Amniotic epithelial cell (primary cell): ENCODE measurements around the gene ESPN.
"Not testable (repeated sequence)": the region's sequence is repeated elsewhere in the genome, so short reads cannot be mapped to it uniquely, and the experiment has no call there.

Experiments used
- DNase-seq: peaks from one replicate; pipeline ENCODE4 v3.0.0-alpha.2; 2010; ENCODE audit warnings: low read depth

The ESPN gene

GRCh38 chr1:6483017-6483760, 58.6 kb downstream of the ESPN start:
- no peak for DNase-seq

- no peak for DNase-seq
Measured at GRCh38 chr1:6483761-6484117, 59.2 kb downstream of the ESPN start.

- DNase-seq: no peak
Measured at GRCh38 chr1:6484826-6485167, 60.2 kb downstream of the ESPN start.

- no peak for DNase-seq
Measured at GRCh38 chr1:6485168-6486101, 60.9 kb downstream of the ESPN start.

- DNase-seq: peak; percentile 62
Measured at GRCh38 chr1:6486433-6487011, 61.9 kb downstream of the ESPN start.

GRCh38 chr1:6487804-6488484, 63.4 kb downstream of the ESPN start:
- DNase-seq: no peak

GRCh38 chr1:6488602-6489382, 64.2 kb downstream of the ESPN start:
- no peak for DNase-seq

GRCh38 chr1:6489383-6489765, 64.8 kb downstream of the ESPN start:
- DNase-seq: no peak

- DNase-seq: peak; percentile 51
Measured at GRCh38 chr1:6489799-6490180, 65.2 kb downstream of the ESPN start.

GRCh38 chr1:6490181-6491080, 65.9 kb downstream of the ESPN start:
- DNase-seq: peak; percentile 72

GRCh38 chr1:6491081-6491449, 66.5 kb downstream of the ESPN start:
- DNase-seq: no peak

- peak; percentile 41 for DNase-seq
Measured at GRCh38 chr1:6491480-6491962, 66.9 kb downstream of the ESPN start, which contains the start of gene PLEKHG5. Gene PLEKHG5, minus strand, starts transcription at chr1:6491667. Its CDS starts 14,096 bp downstream, at chr1:6477571.

GRCh38 chr1:6491966-6492365, 67.4 kb downstream of the ESPN start:
- no peak for DNase-seq

GRCh38 chr1:6493834-6494223, 69.3 kb downstream of the ESPN start:
- not testable (repeated sequence) for DNase-seq

- DNase-seq: no peak
Measured at GRCh38 chr1:6494627-6495026, 70.1 kb downstream of the ESPN start.

- DNase-seq: no peak
Measured at GRCh38 chr1:6495041-6495441, 70.5 kb downstream of the ESPN start.

GRCh38 chr1:6495540-6496364, 71.2 kb downstream of the ESPN start:
- no peak for DNase-seq

GRCh38 chr1:6496365-6496721, 71.8 kb downstream of the ESPN start:
- no peak for DNase-seq

- DNase-seq: no peak
Measured at GRCh38 chr1:6496890-6497214, 72.3 kb downstream of the ESPN start.
